RWPE2 (cell line): ENCODE measurements around the gene ZDHHC1.

Source experiments
- ATAC-seq: fragments of 200-7000 bp; cut with Tn5 transposase; 3 replicates; pipeline ENCODE4 v1.9.1; 2021; ENCODE audit warnings: low read depth
- DNase-seq: peaks from one replicate; pipeline ENCODE4 v3.0.0-alpha.2; 2020; ENCODE audit warnings: low spot score
- H3K27ac ChIP-seq: fragments of 450-650 bp; 2 replicates; pipeline ENCODE4 v1.5.1; 2017; ENCODE audit warnings: mild to moderate bottlenecking; ENCODE audit not compliant: poor library complexity, severe bottlenecking
- H3K27me3 ChIP-seq: fragments of 250-450 bp; sonication (Bioruptor Pico); 2 replicates; pipeline ENCODE4 v1.5.1; 2021; ENCODE audit warnings: mild to moderate bottlenecking, moderate library complexity; ENCODE audit not compliant: insufficient read depth, poor library complexity, severe bottlenecking
- H3K36me3 ChIP-seq: fragments of 250-450 bp; sonication (Bioruptor Pico); 2 replicates; pipeline ENCODE4 v1.5.1; 2020; ENCODE audit warnings: low read depth, mild to moderate bottlenecking, moderate library complexity
- H3K4me1 ChIP-seq: fragments of 250-450 bp; sonication (Bioruptor Pico); 2 replicates; pipeline ENCODE4 v1.5.1; 2021; ENCODE audit warnings: mild to moderate bottlenecking, moderate library complexity; ENCODE audit not compliant: insufficient read depth, poor library complexity, severe bottlenecking
- H3K4me3 ChIP-seq: fragments of 250-450 bp; sonication (Bioruptor Pico); 2 replicates; pipeline ENCODE4 v1.5.1; 2021; ENCODE audit warnings: mild to moderate bottlenecking, moderate library complexity; ENCODE audit not compliant: severe bottlenecking
- H3K9me3 ChIP-seq: fragments of 250-450 bp; sonication (Bioruptor Pico); 2 replicates; pipeline ENCODE4 v1.5.1; 2021; ENCODE audit warnings: mild to moderate bottlenecking, moderate library complexity; ENCODE audit not compliant: severe bottlenecking
- CTCF ChIP-seq: fragments of 450-650 bp; IDR thresholded peaks from one replicate; pipeline ENCODE4 v1.5.1; 2017; ENCODE audit warnings: mild to moderate bottlenecking, moderate library complexity; ENCODE audit not compliant: poor library complexity, severe bottlenecking

ZDHHC1 gene

GRCh38 chr16:67399749-67400704, 16.2 kb downstream of the ZDHHC1 start:
- ATAC-seq (no peak), DNase-seq (no peak)
- peak; percentile 38 for TF ChIP-seq CTCF
- H3K4me3 ChIP-seq: no peak overlapping the region
- H3K27me3 ChIP-seq: no peaks in the 10 kb centered on the region
- H3K4me1 ChIP-seq: peaks cover 23% of the 10 kb centered on the region
- H3K36me3 ChIP-seq: no peaks in the 10 kb centered on the region
- H3K27ac ChIP-seq: no peak overlapping the region
- H3K9me3 ChIP-seq: no peaks in the 10 kb centered on the region

GRCh38 chr16:67399218-67399733, 17.0 kb downstream of the ZDHHC1 start:
- ATAC-seq: no peak
- peaks cover 17% of the 10 kb centered on the region for H3K4me1 ChIP-seq

GRCh38 chr16:67398546-67399217, 17.6 kb downstream of the ZDHHC1 start:
- Histone ChIP-seq H3K27ac (no peak overlapping the region), H3K4me1 (peaks cover 13% of the 10 kb centered on the region), H3K4me3 (no peak overlapping the region), H3K27me3 (no peaks in the 10 kb centered on the region), H3K36me3 (no peaks in the 10 kb centered on the region), H3K9me3 (no peaks in the 10 kb centered on the region)
- DNase-seq: no peak
- no peak for ATAC-seq
- TF ChIP-seq CTCF: no peak

More at GRCh38 chr16:67399218-67399733, 17.0 kb downstream of the ZDHHC1 start:
- Histone ChIP-seq H3K4me3 (no peak overlapping the region), H3K27ac (no peak overlapping the region), H3K27me3 (no peaks in the 10 kb centered on the region), H3K36me3 (no peaks in the 10 kb centered on the region), H3K9me3 (no peaks in the 10 kb centered on the region)
- no peak for DNase-seq
- peak; percentile 61 for TF ChIP-seq CTCF

GRCh38 chr16:67397812-67398545, 18.3 kb downstream of the ZDHHC1 start:
- no peaks in the 10 kb centered on the region for H3K27me3 ChIP-seq
- DNase-seq (no peak), ATAC-seq (peak; percentile 9; the same call in 1 of the 3 replicates)
- peak; percentile 17 for TF ChIP-seq CTCF
- H3K4me3 ChIP-seq: no peak overlapping the region
- no peak overlapping the region for H3K27ac ChIP-seq
- H3K9me3 ChIP-seq: no peaks in the 10 kb centered on the region
- H3K36me3 ChIP-seq: no peaks in the 10 kb centered on the region
- peaks cover 13% of the 10 kb centered on the region for H3K4me1 ChIP-seq
